Vagina (tissue), 2 donors: ENCODE results near the gene TRIM58. TPM values are rescaled to one million over a fixed set of nuclear protein-coding genes. Genes with fewer than 3 reads are reported as not detected.

Source experiments
- DNase-seq, 2 donors: peaks; one replicate each; pipeline ENCODE4 v3.0.0-alpha.2; 2017; ENCODE audit errors: extremely low spot score in 2 of 2
- H3K27ac ChIP-seq: fragments of 200-600 bp; sonication (generic); one replicate; pipeline ENCODE4 v1.5.1; 2019
- H3K27me3 ChIP-seq: fragments of 200-600 bp; sonication (generic); one replicate; pipeline ENCODE4 v1.5.1; 2019
- H3K36me3 ChIP-seq, 2 donors: fragments of 200-600 bp; sonication (generic); one replicate each; pipeline ENCODE4 v1.5.1; 2017 to 2019
- H3K4me1 ChIP-seq: fragments of 200-600 bp; sonication (generic); one replicate; pipeline ENCODE4 v1.5.1; 2019
- H3K4me3 ChIP-seq, 2 donors: fragments of 200-600 bp; sonication (generic); 1 replicate in 1 of 2; 2 replicates in 1 of 2; pipeline ENCODE4 v1.5.1; 2016 to 2019
- H3K9me3 ChIP-seq: fragments of 200-600 bp; sonication (generic); one replicate; pipeline ENCODE4 v1.5.1; 2019
- CTCF ChIP-seq, 3 experiments: fragments of 450-650 bp in 2 of 3; fragments of 200-600 bp in 1 of 3; sonication (generic) in 1 of 3; IDR thresholded peaks; one replicate each; pipeline ENCODE4 v1.5.1; 2017 to 2019; ENCODE audit warnings: antibody characterized with exemption in 3 of 3, mild to moderate bottlenecking in 2 of 3, moderate library complexity in 2 of 3
- POLR2A ChIP-seq, 2 donors: fragments of 450-650 bp; IDR thresholded peaks; one replicate each; pipeline ENCODE4 v1.6.1; 2017; ENCODE audit warnings: antibody characterized with exemption in 2 of 2, mild to moderate bottlenecking in 2 of 2, moderate library complexity in 2 of 2
- POLR2AphosphoS5 ChIP-seq, 2 donors: sonication (generic); formaldehyde crosslinking; IDR thresholded peaks; one replicate each; pipeline ENCODE4 v1.9.0; 2017; ENCODE audit warnings: antibody characterized with exemption in 2 of 2, mild to moderate bottlenecking in 2 of 2, low read depth in 1 of 2; ENCODE audit not compliant: insufficient read depth in 1 of 2
- intact Hi-C: fragments of 100-400 bp; cut with DNase I; formaldehyde crosslinking; loops from one replicate; pipeline ENCODE4 v1.15.1; 2023
- total RNA-seq: library from RNA; depleted of rRNA; stranded (reverse); fragments of >200 nt; gene quantifications from one replicate; pipeline ENCODE4 v1.2.3, GENCODE V29; 2016

The TRIM58 gene
- total RNA-seq, 1 donor from 2014 or later: 4.7 TPM

- Histone ChIP-seq H3K27ac (no peak overlapping the region), H3K27me3 (no peaks in the 10 kb centered on the region), H3K36me3 (no peaks in the 10 kb centered on the region), H3K9me3 (no peaks in the 10 kb centered on the region), H3K4me1 (no peaks in the 10 kb centered on the region), H3K4me3 (no peak overlapping the region)
- no peak for TF ChIP-seq POLR2A (IDR thresholded peaks at IDR 0.05)
- TF ChIP-seq POLR2AphosphoS5 (IDR thresholded peaks at IDR 0.05; ENCODE audit: insufficient read depth in 1 of 2, low read depth in 1 of 2): no peak
- no peak for TF ChIP-seq CTCF (IDR thresholded peaks at IDR 0.05)
- no peak for DNase-seq
- intact Hi-C loops: no loop called here
Observed at GRCh38 chr1:247865416-247865815, 8.4 kb downstream of the TRIM58 start.

GRCh38 chr1:247883346-247883745, 26.4 kb downstream of the TRIM58 start:
- Histone ChIP-seq H3K9me3 (no peaks in the 10 kb centered on the region), H3K4me3 (no peak overlapping the region), H3K36me3 (no peaks in the 10 kb centered on the region), H3K27me3 (no peaks in the 10 kb centered on the region), H3K27ac (no peak overlapping the region), H3K4me1 (no peaks in the 10 kb centered on the region)
- TF ChIP-seq CTCF (IDR thresholded peaks at IDR 0.05) (no peak), POLR2A (IDR thresholded peaks at IDR 0.05) (no peak), POLR2AphosphoS5 (IDR thresholded peaks at IDR 0.05; ENCODE audit: insufficient read depth in 1 of 2, low read depth in 1 of 2) (no peak)
- intact Hi-C loops: no loop called here
- DNase-seq: no peak

- intact Hi-C loops: no loop called here
- DNase-seq: no peak
- Histone ChIP-seq H3K9me3 (no peaks in the 10 kb centered on the region), H3K36me3 (no peaks in the 10 kb centered on the region), H3K4me1 (no peaks in the 10 kb centered on the region), H3K27me3 (no peaks in the 10 kb centered on the region), H3K4me3 (no peak overlapping the region), H3K27ac (no peak overlapping the region)
- TF ChIP-seq POLR2AphosphoS5 (IDR thresholded peaks at IDR 0.05; ENCODE audit: insufficient read depth in 1 of 2, low read depth in 1 of 2) (no peak), POLR2A (IDR thresholded peaks at IDR 0.05) (no peak), CTCF (IDR thresholded peaks at IDR 0.05) (no peak)
Observed at GRCh38 chr1:247884797-247885413, 27.9 kb downstream of the TRIM58 start.

- Histone ChIP-seq H3K4me1 (no peaks in the 10 kb centered on the region), H3K27me3 (no peaks in the 10 kb centered on the region), H3K36me3 (no peaks in the 10 kb centered on the region), H3K27ac (no peak within 1 kb of the TSS), H3K9me3 (no peaks in the 10 kb centered on the region), H3K4me3 (no peak within 1 kb of the TSS)
- TF ChIP-seq POLR2AphosphoS5 (IDR thresholded peaks at IDR 0.05; ENCODE audit: insufficient read depth in 1 of 2, low read depth in 1 of 2): no peak
- TF ChIP-seq CTCF (IDR thresholded peaks at IDR 0.05): no peak
- TF ChIP-seq POLR2A (IDR thresholded peaks at IDR 0.05): no peak
- intact Hi-C loops: no loop called here
- DNase-seq: no peak
Observed at GRCh38 chr1:247895163-247895637, 38.2 kb downstream of the TRIM58 start, which contains the start of gene OR2W3. Gene OR2W3 (plus strand): TSS chr1:247895587. CDS start chr1:247895587, 0 bp downstream.

GRCh38 chr1:247895976-247896375, 39.0 kb downstream of the TRIM58 start:
- Histone ChIP-seq H3K9me3 (no peaks in the 10 kb centered on the region), H3K27me3 (no peaks in the 10 kb centered on the region), H3K4me1 (no peaks in the 10 kb centered on the region), H3K36me3 (no peaks in the 10 kb centered on the region), H3K4me3 (no peak overlapping the region), H3K27ac (no peak overlapping the region)
- no peak for TF ChIP-seq POLR2AphosphoS5 (IDR thresholded peaks at IDR 0.05; ENCODE audit: insufficient read depth in 1 of 2, low read depth in 1 of 2)
- no peak for TF ChIP-seq POLR2A (IDR thresholded peaks at IDR 0.05)
- TF ChIP-seq CTCF (IDR thresholded peaks at IDR 0.05): no peak
- intact Hi-C loops: no loop called here
- no peak for DNase-seq
